H9 (cell line): ENCODE measurements around the gene SLC25A29. TPM values are rescaled to one million over a fixed set of nuclear protein-coding genes. Genes with fewer than 3 reads are reported as not detected.

Experiments
- DNase-seq: peaks from one replicate; pipeline ENCODE4 v3.0.0-alpha.2; 2017
- H2AFZ ChIP-seq: one replicate; pipeline ENCODE4 v1.6.1; 2013; ENCODE audit warnings: mild to moderate bottlenecking, low read length, control low read depth, moderate library complexity
- H2AK5ac ChIP-seq: 2 replicates; pipeline ENCODE4 v1.6.1; 2013; ENCODE audit warnings: low read length, control low read depth, mixed read lengths; ENCODE audit not compliant: insufficient read length
- H2BK120ac ChIP-seq: one replicate; pipeline ENCODE4 v1.6.1; 2013; ENCODE audit warnings: low read depth, mild to moderate bottlenecking, low read length, control low read depth, inconsistent platforms; ENCODE audit not compliant: poor library complexity, severe bottlenecking
- H2BK12ac ChIP-seq: 2 replicates; pipeline ENCODE4 v1.6.1; 2013; ENCODE audit warnings: low read length, control low read depth, mixed read lengths, low read depth; ENCODE audit not compliant: insufficient read length
- H2BK15ac ChIP-seq: 2 replicates; pipeline ENCODE4 v1.6.1; 2013; ENCODE audit warnings: low read depth, low read length, control low read depth
- H2BK20ac ChIP-seq: one replicate; pipeline ENCODE4 v1.6.1; 2013; ENCODE audit warnings: low read depth, mild to moderate bottlenecking, low read length, control low read depth, inconsistent platforms; ENCODE audit not compliant: poor library complexity, severe bottlenecking
- H2BK5ac ChIP-seq: 2 replicates; pipeline ENCODE4 v1.6.1; 2013; ENCODE audit warnings: low read length, control low read depth, mixed read lengths; ENCODE audit not compliant: insufficient read length
- H3K14ac ChIP-seq: 2 replicates; pipeline ENCODE4 v1.6.1; 2013; ENCODE audit warnings: low read length, control low read depth; ENCODE audit not compliant: insufficient read depth
- H3K18ac ChIP-seq: 2 replicates; pipeline ENCODE4 v1.6.1; 2013; ENCODE audit warnings: low read depth, mild to moderate bottlenecking, mixed read lengths, low read length, control low read depth; ENCODE audit not compliant: insufficient read length
- H3K23ac ChIP-seq: 2 replicates; pipeline ENCODE4 v1.6.1; 2013; ENCODE audit warnings: low read length, control low read depth, mixed read lengths, low read depth; ENCODE audit not compliant: insufficient read length
- H3K23me2 ChIP-seq: 2 replicates; pipeline ENCODE4 v1.6.1; 2013; ENCODE audit warnings: low read depth, mild to moderate bottlenecking, mixed read lengths, low read length, control low read depth; ENCODE audit not compliant: insufficient read length, poor library complexity, severe bottlenecking
- H3K27ac ChIP-seq: 2 replicates; pipeline ENCODE4 v1.5.1; 2013; ENCODE audit warnings: low read length, control low read depth, mixed read lengths, low read depth; ENCODE audit not compliant: insufficient read length
- H3K27me3 ChIP-seq: 2 replicates; pipeline ENCODE4 v1.6.1; 2013; ENCODE audit warnings: low read length, control low read depth, inconsistent platforms; ENCODE audit not compliant: insufficient read depth
- H3K4ac ChIP-seq: 2 replicates; pipeline ENCODE4 v1.6.1; 2013; ENCODE audit warnings: low read depth, mild to moderate bottlenecking, control low read depth, inconsistent platforms, low read length, moderate library complexity
- H3K4me1 ChIP-seq: 2 replicates; pipeline ENCODE4 v1.6.1; 2013; ENCODE audit warnings: low read length, control low read depth, inconsistent platforms; ENCODE audit not compliant: insufficient read depth
- H3K4me2 ChIP-seq: 2 replicates; pipeline ENCODE4 v1.6.1; 2013; ENCODE audit warnings: low read length, control low read depth, mixed read lengths; ENCODE audit not compliant: insufficient read length, insufficient read depth
- H3K56ac ChIP-seq: 2 replicates; pipeline ENCODE4 v1.6.1; 2013; ENCODE audit warnings: low read depth, mild to moderate bottlenecking, mixed read lengths, low read length, control low read depth; ENCODE audit not compliant: insufficient read length
- H3K79me1 ChIP-seq: 2 replicates; pipeline ENCODE4 v1.6.1; 2013; ENCODE audit warnings: low read depth, mild to moderate bottlenecking, moderate library complexity, low read length, control low read depth, inconsistent platforms; ENCODE audit not compliant: insufficient read depth, poor library complexity, severe bottlenecking
- H3K79me2 ChIP-seq: 2 replicates; pipeline ENCODE4 v1.6.1; 2013; ENCODE audit warnings: low read length, control low read depth, inconsistent platforms; ENCODE audit not compliant: insufficient read depth
- H3K9ac ChIP-seq: 2 replicates; pipeline ENCODE4 v1.6.1; 2013; ENCODE audit warnings: low read length, control low read depth, mixed read lengths; ENCODE audit not compliant: insufficient read length; ENCODE audit errors: extremely low read depth
- H3K9me3 ChIP-seq: one replicate; pipeline ENCODE4 v1.6.1; 2013; ENCODE audit warnings: low read depth, low read length, inconsistent platforms; ENCODE audit not compliant: control insufficient read depth
- H3T11ph ChIP-seq: one replicate; pipeline ENCODE4 v1.6.1; 2013; ENCODE audit warnings: mild to moderate bottlenecking, low read length, control low read depth, inconsistent platforms
- H4K20me1 ChIP-seq: one replicate; pipeline ENCODE4 v1.6.1; 2013; ENCODE audit not compliant: control insufficient read depth, insufficient read length, insufficient read depth
- H4K5ac ChIP-seq: 2 replicates; pipeline ENCODE4 v1.6.1; 2013; ENCODE audit warnings: low read depth, mild to moderate bottlenecking, mixed read lengths, low read length, control low read depth; ENCODE audit not compliant: insufficient read length
- H4K8ac ChIP-seq: replicated peaks from 2 replicates; pipeline ENCODE4 v1.6.1; 2013; ENCODE audit warnings: low read length, control low read depth, mixed read lengths, low read depth; ENCODE audit not compliant: insufficient read length
- H4K91ac ChIP-seq: 2 replicates; pipeline ENCODE4 v1.6.1; 2013; ENCODE audit warnings: low read depth, mild to moderate bottlenecking, moderate library complexity, mixed read lengths, low read length, control low read depth; ENCODE audit not compliant: insufficient read length
- H3K27ac Mint-ChIP-seq, 3 experiments: 2 replicates in 2 of 3; 3 replicates in 1 of 3; pipeline ENCODE4 v1.8.0; 2020 to 2021; ENCODE audit warnings: mixed read lengths in 3 of 3, mild to moderate bottlenecking in 1 of 3, moderate library complexity in 1 of 3
- H3K27me3 Mint-ChIP-seq: 2 replicates; pipeline ENCODE4 v1.8.0; 2021; ENCODE audit warnings: low read depth, mild to moderate bottlenecking, moderate library complexity, mixed read lengths
- H3K36me3 Mint-ChIP-seq, 3 experiments: 2 replicates in 2 of 3; 3 replicates in 1 of 3; pipeline ENCODE4 v1.8.0; 2020 to 2021; ENCODE audit warnings: low read depth in 3 of 3, mixed read lengths in 3 of 3; ENCODE audit not compliant: insufficient read depth in 1 of 3
- H3K4me1 Mint-ChIP-seq, 2 experiments: 2 replicates each; pipeline ENCODE4 v1.8.0; 2020; ENCODE audit warnings: mixed read lengths in 2 of 2
- H3K4me3 Mint-ChIP-seq, 2 experiments: 2 replicates in 1 of 2; 3 replicates in 1 of 2; pipeline ENCODE4 v1.8.0; 2020 to 2021; ENCODE audit warnings: mild to moderate bottlenecking in 2 of 2, mixed read lengths in 2 of 2, moderate library complexity in 1 of 2
- H3K9me3 Mint-ChIP-seq, 2 experiments: 2 replicates in 1 of 2; 3 replicates in 1 of 2; pipeline ENCODE4 v1.8.0; 2020; ENCODE audit warnings: mild to moderate bottlenecking in 2 of 2, mixed read lengths in 2 of 2, moderate library complexity in 1 of 2
- CTCF ChIP-seq: fragments of 200-600 bp; sonication (generic); conservative IDR thresholded peaks from 3 replicates; pipeline ENCODE4 v1.8.0; 2021; ENCODE audit warnings: antibody characterized with exemption, mild to moderate bottlenecking
- WGBS: extraction: QIAGEN DNeasy Blood & Tissue Kit; methylation state at CpG from one replicate; pipeline ENCODE4 v1.1.7; 2013; ENCODE audit warnings: missing lambda C conversion rate, low lambda C conversion rate, mixed read lengths; ENCODE audit not compliant: insufficient read length; ENCODE audit errors: extremely low coverage; 5-methylcytosine and 5-hydroxymethylcytosine counted together
- total RNA-seq: library from RNA; stranded (reverse); gene quantifications from 2 replicates; pipeline ENCODE4 v1.2.1, GENCODE V29; 2021

Gene SLC25A29
- total RNA-seq, 1 experiment from 2014 or later: 175 TPM

- no peak overlapping the region for H3K4ac ChIP-seq
- H4K20me1 ChIP-seq: no peaks in the 10 kb centered on the region
- H2AFZ ChIP-seq: no peak overlapping the region
- no peak for DNase-seq
- no peaks in the 10 kb centered on the region for H3K27me3 Mint-ChIP-seq
- peaks cover 75% of the 10 kb centered on the region for H3K79me2 ChIP-seq
- no peak overlapping the region for H3K18ac ChIP-seq
- no peak overlapping the region for H3K4me3 Mint-ChIP-seq
- no peaks in the 10 kb centered on the region; a peak in 1 of 5 replicates for H3K9me3 Mint-ChIP-seq
- no peak overlapping the region for H3K14ac ChIP-seq
- no peak overlapping the region for H3K27ac ChIP-seq
- H2BK120ac ChIP-seq: no peak overlapping the region
- no peak overlapping the region for H3K56ac ChIP-seq
- 0 out of 4 replicates have a peak, but pooled peaks cover 0 to 7% of the 10 kb centered on the region in 2 experiments for H3K4me1 Mint-ChIP-seq
- H4K91ac ChIP-seq: no peak overlapping the region
- H2BK20ac ChIP-seq: no peak overlapping the region
- no peak overlapping the region for H4K8ac ChIP-seq
- peaks cover 19% of the 10 kb centered on the region for H3K79me1 ChIP-seq
- no peak overlapping the region for H3K4me2 ChIP-seq
- no peak overlapping the region for H3K27ac Mint-ChIP-seq
- no peak overlapping the region for H3K9ac ChIP-seq
- H3K36me3 Mint-ChIP-seq: peaks cover 0 to 10% (median 3%) of the 10 kb centered on the region in 3 experiments; a peak in 4 of 7 replicates
- H3K4me1 ChIP-seq: no peaks in the 10 kb centered on the region
- no peak overlapping the region for H3K23ac ChIP-seq
- no peak overlapping the region for H2BK15ac ChIP-seq
- no peak overlapping the region for H2BK5ac ChIP-seq
- H3K9me3 ChIP-seq: no peaks in the 10 kb centered on the region
- 100% methylated on average over 1 of the region's 3 CpGs for WGBS
- H3K23me2 ChIP-seq: no peaks in the 10 kb centered on the region
- no peak overlapping the region for H2BK12ac ChIP-seq
- H3K27me3 ChIP-seq: no peaks in the 10 kb centered on the region
- TF ChIP-seq CTCF: no peak
- H2AK5ac ChIP-seq: no peak overlapping the region
- H4K5ac ChIP-seq: no peak overlapping the region
- H3T11ph ChIP-seq: no peak overlapping the region
These were observed 49.8 kb downstream of the SLC25A29 start for GRCh38 chr14:100256339-100256895.
